Measurements from ENCODE around the gene MSLN. TPM values are rescaled to one million over a fixed set of nuclear protein-coding genes. Genes with fewer than 3 reads are reported as not detected.

The MSLN gene
- total RNA-seq, 2 experiments from 2014 or later = not detected

GRCh38 chr16:784431-784830 is 23.9 kb downstream of the MSLN start:
- H3K27me3 Mint-ChIP-seq = peaks cover 3% of the 10 kb centered on the region
- ChIA-PET CTCF (interaction anchor here (0.9 to 8.0 kb wide), 13 partner anchors 15 to 214 kb away, joined by 3 to 120 read pairs (median 5); partner anchors contain the start of genes ANTKMT, CIAO3 and METRN), POLR2A (interaction anchor here (1.1 to 1.9 kb wide), 3 partner anchors 43 to 78 kb away, joined by 3 to 5 read pairs (median 3); partner anchors contain the start of gene CIAO3)
- H3K4me1 Mint-ChIP-seq (ENCODE audit: low read depth) = peaks cover 2% of the 10 kb centered on the region
- no peak overlapping the region for H3K27ac Mint-ChIP-seq
- H3K9me3 Mint-ChIP-seq = no peaks in the 10 kb centered on the region
- intact Hi-C loops (cut with micrococcal nuclease) = loop anchor here (2.0 kb wide), 1 partner anchor 44 kb away; the partner anchor contains the start of gene CIAO3
- no peaks in the 10 kb centered on the region for H3K36me3 Mint-ChIP-seq
- no peak for DNase-seq
- no peak overlapping the region for H3K4me3 Mint-ChIP-seq

DNA sequence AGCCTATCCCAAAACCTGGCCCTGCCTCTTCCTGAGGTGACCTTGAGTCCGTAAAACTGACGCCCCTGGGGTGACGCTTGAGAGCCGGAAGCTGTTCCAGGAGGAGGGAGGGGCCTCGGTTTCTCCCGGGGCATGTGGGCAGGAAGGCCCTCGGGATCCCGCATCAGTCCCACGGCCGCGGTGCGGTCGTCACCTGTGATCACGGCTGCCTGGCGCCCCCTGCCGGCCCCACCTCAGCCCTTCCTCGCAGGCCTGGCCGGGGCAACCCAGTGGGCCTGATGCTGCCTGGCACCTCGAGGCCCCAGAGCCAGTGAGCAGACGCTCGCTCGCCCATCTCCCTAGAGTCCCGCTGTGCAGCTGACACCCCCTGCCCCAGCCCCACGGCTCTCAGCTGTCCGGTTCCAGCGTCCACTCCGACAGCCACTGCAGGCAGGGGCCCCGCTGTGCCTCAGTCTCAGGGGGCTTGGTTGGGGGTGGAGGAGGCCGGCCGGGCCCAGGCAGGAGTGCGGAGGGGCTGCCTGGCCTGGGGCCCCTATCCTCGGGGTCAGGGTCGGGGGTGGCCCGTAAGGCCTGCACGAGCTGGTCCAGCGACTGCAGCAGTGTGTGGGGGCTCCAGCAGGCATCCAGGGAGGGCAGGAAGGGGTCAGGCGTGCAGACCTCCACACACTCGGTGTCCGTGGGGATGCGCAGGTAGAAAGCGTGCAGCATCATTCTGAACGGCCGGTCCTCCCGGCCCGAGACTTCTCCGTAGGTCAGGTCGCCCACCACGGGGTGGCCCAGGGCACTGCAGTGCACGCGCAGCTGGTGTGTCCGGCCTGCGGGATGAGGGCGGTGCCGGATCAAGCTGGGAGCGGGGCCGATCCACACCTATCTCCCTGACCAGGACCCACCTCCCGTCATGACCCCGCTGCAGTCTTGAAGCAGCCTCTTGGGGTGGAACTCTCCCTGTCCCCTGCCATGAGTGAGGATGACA is 25.3 kb downstream of the MSLN start:
- peak; percentile 83 for DNase-seq
- intact Hi-C loops (cut with micrococcal nuclease) = loop anchor here (1.0 to 2.0 kb wide), 2 partner anchors 45 to 75 kb away; partner anchors contain the start of gene CIAO3
- no peak overlapping the region for H3K27ac Mint-ChIP-seq
- ChIA-PET POLR2A (interaction anchor here (1.4 to 1.9 kb wide), 2 partner anchors 45 to 74 kb away, joined by 3 to 5 read pairs; partner anchors contain the start of gene CIAO3), CTCF (interaction anchor here (0.7 to 8.0 kb wide), 21 partner anchors 16 to 394 kb away, joined by 3 to 120 read pairs (median 4); partner anchors contain the start of genes ANTKMT, CIAO3, METRN and STUB1)
- peaks cover 5% of the 10 kb centered on the region for H3K4me1 Mint-ChIP-seq (ENCODE audit: low read depth)
- peak overlapping the region; percentile 51 for H3K4me3 Mint-ChIP-seq
- H3K9me3 Mint-ChIP-seq = no peaks in the 10 kb centered on the region
- H3K27me3 Mint-ChIP-seq = no peaks in the 10 kb centered on the region
- H3K36me3 Mint-ChIP-seq = peaks cover 3% of the 10 kb centered on the region

- no peaks in the 10 kb centered on the region for H3K27me3 Mint-ChIP-seq
- intact Hi-C loops (cut with micrococcal nuclease) = no loop called here
- H3K4me1 Mint-ChIP-seq (ENCODE audit: low read depth) = peaks cover 5% of the 10 kb centered on the region
- peak overlapping the region; percentile 60 for H3K27ac Mint-ChIP-seq
- DNase-seq = no peak
- no peaks in the 10 kb centered on the region for H3K9me3 Mint-ChIP-seq
- H3K4me3 Mint-ChIP-seq = peak overlapping the region; percentile 87
- POLR2A ChIA-PET = no interaction called here
- peaks cover 11% of the 10 kb centered on the region for H3K36me3 Mint-ChIP-seq
- CTCF ChIA-PET = interaction anchor here (1.1 to 8.0 kb wide), 4 partner anchors 17 to 270 kb away, joined by 4 to 120 read pairs (median 10); partner anchors contain the start of genes ANTKMT and METRN
Observed at GRCh38 chr16:787321-787966, 26.9 kb downstream of the MSLN start.

DNA sequence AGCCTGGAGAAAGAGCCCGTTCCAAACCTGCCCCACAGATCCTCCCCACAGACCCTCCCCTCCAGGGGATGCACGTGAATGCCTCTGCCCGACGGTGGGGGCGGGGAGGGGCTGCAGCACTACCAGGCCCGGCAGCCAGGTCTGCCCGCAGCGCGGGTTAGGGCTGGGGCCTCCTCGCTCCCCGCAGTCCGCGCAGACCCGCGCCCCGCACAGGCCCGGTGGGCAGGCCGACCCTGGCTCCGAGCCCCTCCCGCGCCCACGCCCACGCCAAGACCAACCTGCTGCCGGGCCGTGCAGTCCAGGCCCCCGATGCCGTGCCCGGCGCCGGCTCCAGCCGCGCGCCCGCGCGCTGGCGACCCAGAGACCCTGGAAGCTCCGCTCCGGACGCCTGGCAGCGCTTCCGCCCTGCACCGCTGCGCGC is 27.5 kb downstream of the MSLN start, which contains the start of gene RPUSD1:
Gene RPUSD1 (minus strand): TSS at position 404 of the 421 bp plus-strand sequence. CDS start 644 bp downstream, outside the sequence.
- Mint-ChIP-seq H3K27ac (peak within 1 kb of the TSS; percentile 60), H3K36me3 (peaks cover 11% of the 10 kb centered on the region), H3K27me3 (no peaks in the 10 kb centered on the region), H3K4me3 (peak within 1 kb of the TSS; percentile 87), H3K9me3 (no peaks in the 10 kb centered on the region), H3K4me1 (ENCODE audit: low read depth) (peaks cover 5% of the 10 kb centered on the region)
- DNase-seq = no peak
- intact Hi-C loops (cut with micrococcal nuclease) = no loop called here
- ChIA-PET POLR2A (interaction anchor here (0.5 to 1.5 kb wide), 6 partner anchors 13 to 1805 kb away, joined by 3 to 7 read pairs (median 5); partner anchors contain the start of genes ANTKMT and GNG13), CTCF (interaction anchor here (1.0 to 8.0 kb wide), 5 partner anchors 16 to 74 kb away, joined by 3 to 120 read pairs (median 4); partner anchors contain the start of genes ANTKMT and METRN)

GRCh38 chr16:788399-789126 is 28.0 kb downstream of the MSLN start, which contains the start of gene CHTF18:
Gene CHTF18, plus strand, starts transcription at chr16:788620. Its CDS starts 65 bp downstream, at chr16:788685.
- POLR2A ChIA-PET = interaction anchor here (0.5 to 1.5 kb wide), 7 partner anchors 12 to 1804 kb away, joined by 3 to 7 read pairs (median 5); partner anchors contain the start of genes ANTKMT and GNG13
- Mint-ChIP-seq H3K36me3 (peaks cover 11% of the 10 kb centered on the region), H3K27ac (peak within 1 kb of the TSS; percentile 60), H3K27me3 (no peaks in the 10 kb centered on the region), H3K9me3 (no peaks in the 10 kb centered on the region), H3K4me3 (peak within 1 kb of the TSS; percentile 87), H3K4me1 (ENCODE audit: low read depth) (peaks cover 5% of the 10 kb centered on the region)
- intact Hi-C loops (cut with micrococcal nuclease) = no loop called here
- CTCF ChIA-PET = interaction anchor here (0.7 to 8.0 kb wide), 6 partner anchors 15 to 74 kb away, joined by 3 to 120 read pairs (median 4); partner anchors contain the start of genes ANTKMT and METRN
- DNase-seq = peak; percentile 97

DNA sequence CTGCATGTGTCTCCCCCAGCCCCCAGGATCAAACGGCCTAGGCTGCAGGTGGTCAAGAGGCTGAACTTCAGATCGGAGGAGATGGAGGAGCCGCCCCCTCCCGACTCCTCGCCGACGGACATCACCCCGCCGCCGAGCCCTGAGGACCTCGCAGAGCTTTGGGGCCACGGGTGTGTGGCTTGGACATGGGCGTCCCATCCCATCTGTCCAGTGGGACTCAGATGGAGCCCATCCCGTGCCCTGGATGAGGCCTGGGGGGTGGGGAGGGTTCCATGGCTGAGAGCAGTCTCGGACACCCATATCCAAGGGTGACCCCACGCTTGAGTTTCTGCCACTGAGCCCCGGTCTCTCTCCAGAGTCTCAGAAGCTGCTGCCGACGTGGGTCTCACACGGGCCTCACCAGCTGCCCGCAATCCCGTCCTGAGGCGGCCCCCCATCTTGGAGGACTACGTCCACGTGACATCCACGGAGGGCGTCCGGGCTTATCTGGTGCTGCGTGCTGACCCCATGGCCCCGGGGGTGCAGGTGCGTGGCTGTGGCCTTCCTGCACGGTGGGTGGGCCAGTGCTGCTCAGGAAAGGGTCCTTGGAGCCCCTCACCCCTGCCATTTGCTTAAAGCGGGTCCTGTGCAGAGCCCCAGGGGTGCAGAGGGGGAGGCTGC is 28.8 kb downstream of the MSLN start:
- intact Hi-C loops (cut with micrococcal nuclease) = no loop called here
- no peaks in the 10 kb centered on the region for H3K27me3 Mint-ChIP-seq
- H3K36me3 Mint-ChIP-seq = peaks cover 11% of the 10 kb centered on the region
- CTCF ChIA-PET = interaction anchor here (1.0 to 8.0 kb wide), 3 partner anchors 53 to 75 kb away, joined by 3 to 120 read pairs (median 4); partner anchors contain the start of gene METRN
- peaks cover 5% of the 10 kb centered on the region for H3K4me1 Mint-ChIP-seq (ENCODE audit: low read depth)
- POLR2A ChIA-PET = interaction anchor here (1.1 to 1.5 kb wide), 3 partner anchors 12 to 181 kb away, joined by 3 to 7 read pairs (median 5); partner anchors contain the start of gene GNG13
- no peak for DNase-seq
- H3K9me3 Mint-ChIP-seq = no peaks in the 10 kb centered on the region
- peak overlapping the region; percentile 80 for H3K4me3 Mint-ChIP-seq
- no peak overlapping the region for H3K27ac Mint-ChIP-seq

DNA sequence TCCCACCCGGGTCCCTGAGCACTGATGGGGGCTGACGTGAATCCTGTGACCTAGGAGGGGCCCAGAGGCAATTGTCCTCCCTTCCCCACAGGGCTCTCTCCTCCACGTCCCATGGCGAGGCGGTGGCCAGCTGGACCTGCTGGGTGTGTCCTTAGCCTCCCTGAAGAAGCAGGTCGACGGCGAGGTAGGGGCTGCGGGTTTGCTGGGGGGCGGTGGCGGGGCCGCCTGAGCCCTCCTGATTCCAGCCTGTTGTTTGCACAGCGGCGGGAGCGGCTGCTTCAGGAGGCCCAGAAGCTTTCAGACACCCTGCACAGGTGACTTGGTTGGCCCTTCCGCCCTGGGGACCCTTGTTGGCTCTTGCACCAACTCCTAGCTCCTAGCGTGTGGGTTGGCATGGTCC is 29.6 kb downstream of the MSLN start:
- Mint-ChIP-seq H3K27ac (no peak overlapping the region), H3K9me3 (no peaks in the 10 kb centered on the region), H3K4me3 (peak overlapping the region; percentile 55), H3K27me3 (no peaks in the 10 kb centered on the region), H3K4me1 (ENCODE audit: low read depth) (peaks cover 5% of the 10 kb centered on the region), H3K36me3 (peaks cover 11% of the 10 kb centered on the region)
- DNase-seq = no peak
- ChIA-PET POLR2A (no interaction called here), CTCF (interaction anchor here (8.0 kb wide), 1 partner anchor 76 kb away, joined by 120 read pairs; the partner anchor contains the start of gene METRN)
- intact Hi-C loops (cut with micrococcal nuclease) = no loop called here

GRCh38 chr16:791131-791530 is 30.6 kb downstream of the MSLN start:
- Mint-ChIP-seq H3K4me1 (ENCODE audit: low read depth) (peaks cover 5% of the 10 kb centered on the region), H3K27ac (no peak overlapping the region), H3K27me3 (no peaks in the 10 kb centered on the region), H3K36me3 (peaks cover 11% of the 10 kb centered on the region), H3K4me3 (no peak overlapping the region), H3K9me3 (no peaks in the 10 kb centered on the region)
- intact Hi-C loops (cut with micrococcal nuclease) = no loop called here
- CTCF ChIA-PET = no interaction called here
- DNase-seq = no peak
- POLR2A ChIA-PET = no interaction called here

DNA sequence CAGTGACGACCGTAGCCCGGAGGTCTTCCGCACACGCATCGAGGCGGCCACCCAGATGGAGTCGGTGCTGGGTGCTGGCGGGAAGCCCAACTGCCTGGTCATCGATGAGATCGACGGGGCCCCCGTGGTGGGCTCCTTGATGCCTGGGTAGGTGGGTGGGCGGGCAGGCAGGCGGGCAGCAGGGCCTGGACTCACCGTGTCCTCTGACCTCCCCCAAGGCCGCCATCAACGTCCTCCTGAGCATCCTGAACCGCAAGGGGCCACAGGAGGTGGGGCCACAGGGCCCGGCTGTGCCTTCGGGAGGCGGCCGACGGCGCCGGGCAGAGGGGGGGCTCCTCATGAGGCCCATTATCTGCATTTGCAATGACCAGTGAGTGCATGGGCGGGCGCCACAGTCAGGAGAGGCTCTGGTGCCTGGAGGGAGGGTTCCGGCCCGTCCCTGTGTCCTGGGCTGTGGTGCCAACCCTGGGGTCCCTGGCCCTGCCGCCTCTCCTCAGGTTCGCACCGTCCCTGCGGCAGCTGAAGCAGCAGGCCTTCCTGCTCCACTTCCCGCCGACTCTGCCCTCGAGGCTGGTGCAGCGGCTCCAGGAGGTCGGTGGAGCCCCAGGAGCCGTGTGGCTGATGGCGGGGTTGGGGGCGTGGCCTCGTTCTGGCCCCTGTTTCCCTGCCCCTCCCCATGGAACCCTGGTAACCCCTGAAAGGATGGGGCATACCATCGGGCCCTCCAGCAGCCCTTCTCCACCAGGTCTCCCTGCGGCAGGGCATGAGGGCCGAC is 31.9 kb downstream of the MSLN start:
- Mint-ChIP-seq H3K4me1 (ENCODE audit: low read depth) (peaks cover 2% of the 10 kb centered on the region), H3K9me3 (no peaks in the 10 kb centered on the region), H3K27me3 (no peaks in the 10 kb centered on the region), H3K4me3 (no peak overlapping the region), H3K36me3 (peaks cover 21% of the 10 kb centered on the region), H3K27ac (no peak overlapping the region)
- CTCF ChIA-PET = no interaction called here
- POLR2A ChIA-PET = no interaction called here
- no peak for DNase-seq
- intact Hi-C loops (cut with micrococcal nuclease) = no loop called here

GRCh38 chr16:793414-793813 is 32.9 kb downstream of the MSLN start:
- Mint-ChIP-seq H3K36me3 (peaks cover 28% of the 10 kb centered on the region), H3K27me3 (peaks cover 1% of the 10 kb centered on the region), H3K9me3 (no peaks in the 10 kb centered on the region), H3K4me3 (no peak overlapping the region), H3K4me1 (ENCODE audit: low read depth) (peaks cover 2% of the 10 kb centered on the region), H3K27ac (no peak overlapping the region)
- intact Hi-C loops (cut with micrococcal nuclease) = no loop called here
- POLR2A ChIA-PET = no interaction called here
- CTCF ChIA-PET = no interaction called here
- DNase-seq = no peak

All from activated CD4-positive, alpha-beta memory T cell treated with anti-CD3 and anti-CD28 coated beads for 36 hours (primary cell).